Left renal cortex interstitium (tissue), 4 donors: Measurements from ENCODE around the gene CADM1. TPM values are rescaled to one million over a fixed set of nuclear protein-coding genes. Genes with fewer than 3 reads are reported as not detected.

Source experiments
- DNase-seq, 4 donors: peaks; one replicate each; pipeline ENCODE4 v3.0.0-alpha.2; 2013; ENCODE audit warnings: low read depth in 4 of 4, low spot score in 2 of 4, missing footprints in 1 of 4
- polyA plus RNA-seq, 4 donors: library from polyadenylated mRNA; unstranded; fragments of 120-200 nt; gene quantifications; one replicate each; pipeline ENCODE4 v1.2.1, GENCODE V29; 2013; ENCODE audit not compliant: insufficient read length in 4 of 4

The CADM1 gene
- polyA plus RNA-seq, 4 donors: 120 to 140 (median 132) TPM

GRCh38 chr11:115326526-115326925 lies 177.7 kb downstream of the CADM1 start:
- no peak for DNase-seq

GRCh38 chr11:115325523-115325922 lies 178.7 kb downstream of the CADM1 start:
- DNase-seq: no peak

GRCh38 chr11:115324581-115325432 lies 179.4 kb downstream of the CADM1 start:
- DNase-seq: peak; percentile 27 to 62 (median 38)

DNA sequence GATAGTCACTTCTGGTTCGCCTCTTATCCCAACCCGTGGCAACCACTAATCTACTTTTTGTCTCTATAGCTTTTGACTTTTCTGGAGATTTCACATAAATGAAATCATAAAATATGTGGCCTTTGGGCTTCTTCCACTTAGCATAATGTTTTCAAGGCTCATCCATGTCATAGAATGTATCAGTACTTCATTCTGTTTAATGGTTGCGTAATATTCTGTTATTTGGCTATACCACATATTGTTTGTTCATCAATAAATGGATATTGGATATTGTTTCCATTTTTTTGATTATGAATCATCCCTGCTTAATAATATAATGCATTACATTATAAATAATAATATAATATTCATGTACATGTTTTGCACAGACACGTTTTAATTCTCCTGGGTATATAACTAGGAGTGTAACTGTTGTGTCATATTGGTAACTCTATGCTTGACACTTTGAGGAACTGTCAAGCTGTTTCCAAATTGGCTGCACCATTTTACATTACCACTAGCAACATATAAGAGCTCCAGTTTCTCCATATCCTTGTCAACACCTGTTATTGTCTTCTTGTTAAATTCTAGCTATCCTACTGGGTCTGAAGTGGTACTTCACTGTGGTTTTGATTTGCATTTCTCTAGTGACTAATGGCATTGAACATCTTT lies 181.5 kb downstream of the CADM1 start:
- DNase-seq: no peak

DNA sequence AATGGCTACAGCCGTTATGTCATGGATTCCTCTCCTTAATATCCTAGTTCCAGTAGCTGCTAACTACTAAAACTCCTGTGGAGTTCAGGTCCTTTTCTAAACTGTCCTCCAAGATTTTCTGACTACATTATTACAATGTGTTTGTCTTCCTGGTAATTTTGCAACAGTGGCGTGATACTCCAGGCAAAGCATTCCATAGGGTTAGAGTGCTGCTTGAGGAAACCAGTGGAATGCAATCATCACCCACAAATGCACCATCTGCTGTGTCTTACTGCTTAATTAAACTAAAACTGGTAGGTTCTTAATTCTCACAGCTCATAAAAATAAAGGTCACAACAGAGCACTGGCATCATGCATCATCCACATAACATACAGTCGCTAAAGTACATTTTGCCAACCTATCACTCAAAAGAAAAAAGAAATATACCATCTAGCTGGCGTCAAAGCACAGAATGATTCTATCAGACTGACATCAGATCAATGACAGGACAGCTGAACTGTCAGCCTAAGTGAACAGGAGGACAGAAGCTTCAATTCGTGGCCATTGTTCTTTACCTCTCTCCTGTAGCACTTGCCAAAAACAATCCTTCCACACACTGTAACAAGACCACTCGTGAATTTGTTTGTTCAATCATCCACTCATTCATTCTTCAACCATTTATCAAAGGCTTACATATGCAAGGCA lies 182.5 kb downstream of the CADM1 start:
- DNase-seq: no peak

DNA sequence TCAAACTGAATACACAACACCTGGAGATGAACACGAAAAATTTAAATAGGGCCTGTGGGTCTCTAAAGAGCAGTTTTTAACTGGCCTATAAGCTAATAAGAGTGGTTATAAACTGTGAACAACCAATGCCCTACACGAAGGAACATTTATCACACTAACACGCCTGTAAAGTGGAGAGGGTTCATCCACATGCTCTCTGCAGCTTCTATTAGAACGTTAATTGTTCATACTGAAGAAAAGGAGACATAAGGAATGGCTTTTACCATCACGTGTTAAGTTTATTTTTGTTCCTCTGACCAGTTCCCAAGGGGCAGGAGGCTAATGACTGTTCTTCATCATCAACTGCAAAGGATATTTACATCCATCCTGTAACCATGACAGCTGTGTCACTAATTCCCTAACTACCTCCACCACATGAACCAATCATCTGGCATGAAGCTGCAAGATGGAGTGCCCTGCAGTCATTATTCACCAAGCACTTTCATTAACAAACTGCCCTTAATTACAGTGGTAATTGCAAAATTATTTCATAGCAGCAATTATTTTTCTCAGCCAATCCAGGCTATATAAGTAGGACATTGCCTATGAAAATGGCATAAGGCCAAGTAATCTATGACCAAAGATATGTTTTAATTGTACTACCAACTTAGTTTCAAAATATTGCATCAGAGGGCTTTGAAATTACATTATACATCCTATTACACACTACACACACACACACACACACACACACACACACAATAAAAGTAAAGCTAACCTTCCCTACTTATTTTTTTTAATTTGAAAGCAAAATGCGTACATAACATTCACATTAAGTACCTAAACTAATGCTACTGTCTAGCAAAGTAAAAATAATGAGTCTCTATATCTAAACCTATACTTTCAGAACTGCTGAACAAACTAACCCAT lies 186.7 kb downstream of the CADM1 start:
- no peak for DNase-seq

GRCh38 chr11:115316696-115317095 lies 187.5 kb downstream of the CADM1 start:
- DNase-seq: no peak

- DNase-seq: no peak
Observed at GRCh38 chr11:115314330-115314920, 189.8 kb downstream of the CADM1 start.

DNA sequence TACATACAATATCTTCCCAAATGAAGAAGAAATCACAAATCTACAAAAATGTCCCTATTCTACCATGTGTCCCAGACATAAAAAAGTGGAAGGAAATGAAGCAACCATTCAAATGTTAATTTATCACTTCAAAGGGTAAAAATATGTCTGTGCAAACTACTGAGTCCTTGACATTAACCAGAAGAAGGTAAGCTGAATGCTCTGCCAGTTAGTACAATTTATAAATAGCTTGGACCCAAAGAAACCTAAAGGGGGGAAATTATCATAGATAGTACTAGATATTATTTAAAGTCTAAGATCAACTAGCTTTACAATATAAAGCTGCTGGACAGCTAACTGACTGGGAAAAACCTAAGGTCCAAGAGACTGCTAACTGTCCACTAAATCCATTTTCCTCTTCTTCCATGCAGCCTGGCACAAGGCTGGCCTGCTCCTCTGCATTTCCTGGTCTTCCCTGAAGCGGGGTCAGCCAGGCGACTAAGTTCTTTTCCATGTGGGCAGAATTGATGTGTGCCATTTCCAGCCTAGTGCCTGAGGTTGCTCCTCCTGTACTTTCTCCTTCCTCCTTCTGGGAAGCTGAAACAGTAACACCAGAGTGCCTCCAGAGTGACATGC lies 190.9 kb downstream of the CADM1 start:
- no peak for DNase-seq

- no peak for DNase-seq
Observed at GRCh38 chr11:115311949-115312348, 192.3 kb downstream of the CADM1 start.

DNA sequence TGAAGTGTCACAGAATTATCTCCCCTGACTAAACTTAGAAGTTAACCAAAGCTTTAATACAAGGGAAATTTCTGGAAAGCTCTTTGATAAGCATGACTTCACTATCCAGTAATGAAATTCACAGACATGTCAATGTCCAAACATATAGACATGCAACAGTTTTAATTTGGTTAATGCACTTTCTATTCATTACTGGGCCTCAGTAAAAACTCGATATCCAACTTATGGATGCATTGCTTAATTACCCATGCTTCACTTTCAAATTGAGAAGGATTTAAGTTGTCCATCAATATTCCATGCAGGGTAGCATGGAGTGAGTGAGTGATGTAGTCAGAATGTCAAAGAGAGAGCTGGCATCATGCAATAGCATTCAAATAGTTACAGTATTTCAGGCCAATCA lies 197.5 kb downstream of the CADM1 start:
- DNase-seq: no peak

GRCh38 chr11:115304774-115305472 lies 199.3 kb downstream of the CADM1 start:
- DNase-seq: no peak

GRCh38 chr11:115303929-115304531 lies 200.2 kb downstream of the CADM1 start:
- DNase-seq: no peak

DNA sequence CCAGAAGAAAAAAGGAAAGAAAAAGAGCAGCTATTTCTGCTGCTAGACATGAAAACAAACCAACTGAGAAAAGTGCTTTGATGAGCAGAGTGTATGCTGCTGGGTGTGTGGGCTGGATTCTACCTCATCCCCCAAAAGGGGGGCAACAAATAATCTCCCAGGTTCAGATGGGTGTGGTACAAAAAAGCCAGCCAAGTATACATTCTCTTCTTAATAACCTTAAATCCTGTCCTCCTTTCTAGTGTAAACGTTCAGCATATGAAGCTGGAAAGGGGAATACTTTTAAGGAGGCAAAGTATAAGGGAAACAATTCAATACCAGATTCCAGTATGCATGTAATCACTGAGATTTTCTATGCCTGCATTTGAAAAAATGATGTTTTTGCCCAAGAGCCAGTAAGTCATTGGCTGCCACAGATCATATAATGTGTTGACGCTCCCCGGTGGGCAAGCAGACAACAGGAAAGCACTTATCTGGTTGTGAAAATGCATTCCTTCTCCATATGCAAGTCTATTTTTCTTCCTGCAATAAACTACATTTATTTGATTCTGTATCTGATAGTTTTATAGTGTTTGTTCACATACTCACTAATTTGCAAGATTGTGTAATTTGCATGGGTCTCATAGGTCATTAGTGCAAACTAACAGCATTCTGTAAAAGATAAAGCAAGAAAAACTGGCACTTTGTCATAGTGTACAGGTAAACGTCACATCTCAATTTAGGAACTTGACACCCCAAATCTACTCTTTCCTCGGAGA lies 201.1 kb downstream of the CADM1 start:
- no peak for DNase-seq

DNA sequence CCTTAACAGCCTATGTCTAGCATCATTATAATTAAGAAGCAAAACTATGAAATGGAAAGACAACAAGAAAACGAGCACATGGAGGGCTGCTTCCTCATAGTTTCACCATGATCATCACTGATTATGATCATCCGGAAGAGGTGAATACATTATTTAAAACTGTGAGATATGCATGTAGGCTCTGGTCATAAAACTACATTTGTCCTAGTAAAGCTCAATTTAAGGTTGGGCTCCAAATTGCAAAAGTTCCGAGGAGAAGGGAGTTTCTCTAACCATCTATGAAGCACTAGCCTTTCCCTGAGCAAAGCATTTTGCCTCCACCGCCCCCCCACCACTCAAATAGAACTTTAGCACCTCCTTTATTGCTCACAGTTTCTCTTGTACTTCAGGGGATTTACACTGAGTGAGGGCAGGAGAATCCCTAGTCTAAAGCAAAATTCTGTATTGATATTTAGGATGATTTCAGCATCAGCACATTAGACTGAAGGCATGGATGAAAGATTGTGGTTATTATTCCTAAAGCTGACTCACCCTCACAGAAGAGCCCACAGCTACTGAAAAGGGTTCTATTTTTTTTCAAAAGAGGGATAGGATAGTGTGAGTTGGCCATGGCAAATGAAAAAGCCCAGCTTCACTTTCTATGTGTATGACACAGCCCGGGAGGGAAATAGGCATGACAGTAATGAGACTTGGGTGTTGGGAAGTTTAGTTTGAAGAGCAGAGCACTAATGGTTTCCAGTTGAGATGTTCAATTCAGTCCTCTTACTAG lies 203.4 kb downstream of the CADM1 start:
- no peak for DNase-seq

- DNase-seq: no peak
Observed at GRCh38 chr11:115298300-115299012, 205.8 kb downstream of the CADM1 start.

DNA sequence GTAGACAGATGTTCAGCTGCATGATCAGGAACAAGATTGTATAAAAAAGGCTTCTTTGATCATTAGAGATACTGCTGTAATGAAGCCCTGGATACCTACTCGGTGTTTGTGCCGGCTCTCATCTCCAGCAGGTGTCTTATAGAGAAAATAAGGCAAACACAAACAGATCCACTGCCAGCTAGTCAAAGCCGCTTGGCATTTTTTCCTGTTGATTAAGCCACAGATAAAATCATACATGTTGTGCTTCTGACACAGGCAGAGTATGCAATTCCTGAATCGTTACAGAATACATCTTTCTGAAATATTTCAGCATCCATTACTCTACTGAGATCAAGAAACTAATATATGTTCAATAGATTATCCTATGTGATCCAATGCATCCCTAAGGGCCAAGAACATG lies 206.9 kb downstream of the CADM1 start:
- no peak for DNase-seq
